Neural progenitor cell (in vitro differentiated cells): Measurements from ENCODE around the gene TUBD1.

Experiments
- EZH2phosphoT487 ChIP-seq: fragments of 200-600 bp; sonication (generic); IDR thresholded peaks from 2 replicates; pipeline ENCODE4 v1.6.1; 2017; ENCODE audit warnings: antibody characterized with exemption
- TF ChIP-seq, protein P1 (sequence below): fragments of 200-600 bp; sonication (generic); IDR thresholded peaks from 2 replicates; pipeline ENCODE4 v1.5.1; 2017; ENCODE audit warnings: antibody characterized with exemption, mild to moderate bottlenecking

DNA sequence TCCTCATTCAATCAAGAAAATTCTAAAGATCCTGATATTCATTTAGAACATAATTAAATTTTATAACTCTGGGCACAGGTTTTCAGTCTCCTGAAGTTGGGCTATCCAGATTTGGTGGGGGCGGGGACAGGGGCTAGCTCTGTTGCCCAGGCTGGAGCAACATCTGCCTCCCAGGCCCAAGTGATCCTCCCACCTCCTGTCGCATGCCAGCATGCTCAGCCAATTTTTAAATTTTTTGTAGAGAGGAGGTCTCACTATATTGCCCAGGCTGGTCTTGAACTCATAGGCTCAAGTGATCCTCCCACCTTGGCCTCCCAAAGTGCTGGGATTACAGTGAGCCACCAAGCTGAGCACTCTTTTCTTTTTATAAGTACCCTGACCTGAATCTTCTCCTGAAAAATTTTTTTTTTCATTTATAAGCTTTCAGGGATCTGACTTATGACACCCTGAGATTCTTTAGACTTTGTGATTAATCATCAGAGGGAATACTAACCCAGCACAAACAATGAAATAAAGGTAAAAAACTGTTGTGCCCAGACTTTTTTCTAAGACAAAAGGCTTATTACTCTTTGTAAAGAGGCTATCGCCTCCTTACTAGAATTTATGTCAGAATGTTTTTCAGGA is 62.6 kb downstream of the TUBD1 start:
- TF ChIP-seq, protein P1, sequence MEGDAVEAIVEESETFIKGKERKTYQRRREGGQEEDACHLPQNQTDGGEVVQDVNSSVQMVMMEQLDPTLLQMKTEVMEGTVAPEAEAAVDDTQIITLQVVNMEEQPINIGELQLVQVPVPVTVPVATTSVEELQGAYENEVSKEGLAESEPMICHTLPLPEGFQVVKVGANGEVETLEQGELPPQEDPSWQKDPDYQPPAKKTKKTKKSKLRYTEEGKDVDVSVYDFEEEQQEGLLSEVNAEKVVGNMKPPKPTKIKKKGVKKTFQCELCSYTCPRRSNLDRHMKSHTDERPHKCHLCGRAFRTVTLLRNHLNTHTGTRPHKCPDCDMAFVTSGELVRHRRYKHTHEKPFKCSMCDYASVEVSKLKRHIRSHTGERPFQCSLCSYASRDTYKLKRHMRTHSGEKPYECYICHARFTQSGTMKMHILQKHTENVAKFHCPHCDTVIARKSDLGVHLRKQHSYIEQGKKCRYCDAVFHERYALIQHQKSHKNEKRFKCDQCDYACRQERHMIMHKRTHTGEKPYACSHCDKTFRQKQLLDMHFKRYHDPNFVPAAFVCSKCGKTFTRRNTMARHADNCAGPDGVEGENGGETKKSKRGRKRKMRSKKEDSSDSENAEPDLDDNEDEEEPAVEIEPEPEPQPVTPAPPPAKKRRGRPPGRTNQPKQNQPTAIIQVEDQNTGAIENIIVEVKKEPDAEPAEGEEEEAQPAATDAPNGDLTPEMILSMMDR, result no peak
- TF ChIP-seq EZH2phosphoT487, result no peak
